ENCODE results near the gene SH2D6.
A peak's percentile ranks its signal among the peaks of the same experiment; 100 is the strongest.
"Not testable (repeated sequence)": the region's sequence is repeated elsewhere in the genome, so short reads cannot be mapped to it uniquely, and the experiment has no call there.

Gene SH2D6

GRCh38 chr2:85377083-85377482 is 41.4 kb upstream of the SH2D6 start:
- Histone ChIP-seq H3K27ac (ENCODE audit: low read depth, low read length) (no peak overlapping the region), H3K56ac (ENCODE audit: low read length) (peak overlapping the region; percentile 43), H2BK120ac (ENCODE audit: low read depth, low read length) (no peak overlapping the region), H4K5ac (ENCODE audit: low read length) (no peak overlapping the region), H3K36me3 (ENCODE audit: control insufficient read depth, insufficient read depth, low read length) (no peaks in the 10 kb centered on the region), H3K27me3 (ENCODE audit: insufficient read depth, low read length, poor library complexity) (no peaks in the 10 kb centered on the region), H3K18ac (ENCODE audit: low read length) (no peak overlapping the region), H2BK15ac (replicated peaks; ENCODE audit: low read depth) (no peak overlapping the region), H2AK5ac (ENCODE audit: low read length) (no peak overlapping the region), H3K9ac (ENCODE audit: low read length) (no peak overlapping the region), H3K4ac (ENCODE audit: low read depth, low read length) (no peak overlapping the region), H3K4me1 (ENCODE audit: control insufficient read depth, low read depth, low read length) (no peaks in the 10 kb centered on the region), H3K4me3 (ENCODE audit: low read length) (no peak overlapping the region), H3K79me1 (ENCODE audit: low read length) (no peaks in the 10 kb centered on the region), H3K4me2 (ENCODE audit: low read length) (no peak overlapping the region), H3K23ac (ENCODE audit: low read length) (no peak overlapping the region), H2BK5ac (ENCODE audit: low read length) (no peak overlapping the region), H3K79me2 (ENCODE audit: control insufficient read depth, insufficient read depth, low read length) (no peaks in the 10 kb centered on the region), H4K8ac (ENCODE audit: low read depth, low read length) (no peak overlapping the region)
- no peak for DNase-seq
- no CpG with 5 or more reads among the region's 11 CpGs for WGBS (ENCODE audit: extremely low coverage, insufficient coverage, low lambda C conversion rate)

GRCh38 chr2:85378257-85378656 is 40.3 kb upstream of the SH2D6 start:
- no peaks in the 10 kb centered on the region for H3K27me3 ChIP-seq (ENCODE audit: insufficient read depth, low read length, poor library complexity)
- no peak overlapping the region for H3K4ac ChIP-seq (ENCODE audit: low read depth, low read length)
- no CpG with 5 or more reads among the region's 5 CpGs for WGBS (ENCODE audit: extremely low coverage, insufficient coverage, low lambda C conversion rate)
- no peak overlapping the region for H2BK120ac ChIP-seq (ENCODE audit: low read depth, low read length)
- H2AK5ac ChIP-seq (ENCODE audit: low read length) = no peak overlapping the region
- DNase-seq = no peak
- H3K18ac ChIP-seq (ENCODE audit: low read length) = no peak overlapping the region
- no peak overlapping the region for H3K4me2 ChIP-seq (ENCODE audit: low read length)
- no peak overlapping the region for H3K4me3 ChIP-seq (ENCODE audit: low read length)
- H4K5ac ChIP-seq (ENCODE audit: low read length) = no peak overlapping the region
- no peaks in the 10 kb centered on the region for H3K79me2 ChIP-seq (ENCODE audit: control insufficient read depth, insufficient read depth, low read length)
- no peak overlapping the region for H4K8ac ChIP-seq (ENCODE audit: low read depth, low read length)
- H3K27ac ChIP-seq (ENCODE audit: low read depth, low read length) = no peak overlapping the region
- no peaks in the 10 kb centered on the region for H3K79me1 ChIP-seq (ENCODE audit: low read length)
- no peaks in the 10 kb centered on the region for H3K4me1 ChIP-seq (ENCODE audit: control insufficient read depth, low read depth, low read length)
- H3K9ac ChIP-seq (ENCODE audit: low read length) = no peak overlapping the region
- no peaks in the 10 kb centered on the region for H3K36me3 ChIP-seq (ENCODE audit: control insufficient read depth, insufficient read depth, low read length)
- H3K23ac ChIP-seq (ENCODE audit: low read length) = no peak overlapping the region
- no peak overlapping the region for H3K56ac ChIP-seq (ENCODE audit: low read length)
- no peak overlapping the region for H2BK15ac ChIP-seq (replicated peaks; ENCODE audit: low read depth)
- H2BK5ac ChIP-seq (ENCODE audit: low read length) = no peak overlapping the region

- peak; percentile 31 for DNase-seq
- H3K27ac ChIP-seq (ENCODE audit: low read depth, low read length) = no peak overlapping the region
- H3K27me3 ChIP-seq (ENCODE audit: insufficient read depth, low read length, poor library complexity) = no peaks in the 10 kb centered on the region
- no peak overlapping the region for H3K23ac ChIP-seq (ENCODE audit: low read length)
- H3K4ac ChIP-seq (ENCODE audit: low read depth, low read length) = no peak overlapping the region
- H4K5ac ChIP-seq (ENCODE audit: low read length) = no peak overlapping the region
- peaks cover 4% of the 10 kb centered on the region for H3K4me1 ChIP-seq (ENCODE audit: control insufficient read depth, low read depth, low read length)
- WGBS (ENCODE audit: extremely low coverage, insufficient coverage, low lambda C conversion rate) = no CpG with 5 or more reads among the region's 1 CpG
- H2BK5ac ChIP-seq (ENCODE audit: low read length) = no peak overlapping the region
- no peak overlapping the region for H3K56ac ChIP-seq (ENCODE audit: low read length)
- H4K8ac ChIP-seq (ENCODE audit: low read depth, low read length) = no peak overlapping the region
- no peaks in the 10 kb centered on the region for H3K79me2 ChIP-seq (ENCODE audit: control insufficient read depth, insufficient read depth, low read length)
- no peak overlapping the region for H2BK120ac ChIP-seq (ENCODE audit: low read depth, low read length)
- H3K9ac ChIP-seq (ENCODE audit: low read length) = no peak overlapping the region
- H2AK5ac ChIP-seq (ENCODE audit: low read length) = no peak overlapping the region
- H3K79me1 ChIP-seq (ENCODE audit: low read length) = no peaks in the 10 kb centered on the region
- H3K4me2 ChIP-seq (ENCODE audit: low read length) = no peak overlapping the region
- H3K36me3 ChIP-seq (ENCODE audit: control insufficient read depth, insufficient read depth, low read length) = no peaks in the 10 kb centered on the region
- H2BK15ac ChIP-seq (replicated peaks; ENCODE audit: low read depth) = no peak overlapping the region
- H3K18ac ChIP-seq (ENCODE audit: low read length) = no peak overlapping the region
- H3K4me3 ChIP-seq (ENCODE audit: low read length) = no peak overlapping the region
Measured at GRCh38 chr2:85380048-85380447, 38.5 kb upstream of the SH2D6 start.

- not testable (repeated sequence) for H3K36me3 ChIP-seq (ENCODE audit: control insufficient read depth, insufficient read depth, low read length); H3K18ac ChIP-seq (ENCODE audit: low read length); H2AK5ac ChIP-seq (ENCODE audit: low read length); H3K79me2 ChIP-seq (ENCODE audit: control insufficient read depth, insufficient read depth, low read length); DNase-seq; H2BK5ac ChIP-seq (ENCODE audit: low read length); H3K23ac ChIP-seq (ENCODE audit: low read length); H2BK15ac ChIP-seq (replicated peaks; ENCODE audit: low read depth); H3K4me3 ChIP-seq (ENCODE audit: low read length); H3K27ac ChIP-seq (ENCODE audit: low read depth, low read length); H2BK120ac ChIP-seq (ENCODE audit: low read depth, low read length); H3K27me3 ChIP-seq (ENCODE audit: insufficient read depth, low read length, poor library complexity); H3K56ac ChIP-seq (ENCODE audit: low read length); H4K5ac ChIP-seq (ENCODE audit: low read length); H3K79me1 ChIP-seq (ENCODE audit: low read length); H3K9ac ChIP-seq (ENCODE audit: low read length); H3K4ac ChIP-seq (ENCODE audit: low read depth, low read length); H4K8ac ChIP-seq (ENCODE audit: low read depth, low read length); H3K4me2 ChIP-seq (ENCODE audit: low read length); H3K4me1 ChIP-seq (ENCODE audit: control insufficient read depth, low read depth, low read length)
- WGBS (ENCODE audit: extremely low coverage, insufficient coverage, low lambda C conversion rate) = no CpG with 5 or more reads among the region's 5 CpGs
Measured at GRCh38 chr2:85383151-85383550, 35.4 kb upstream of the SH2D6 start.

- H3K4me1 ChIP-seq (ENCODE audit: control insufficient read depth, low read depth, low read length) = peaks cover 9% of the 10 kb centered on the region
- H2AK5ac ChIP-seq (ENCODE audit: low read length) = no peak overlapping the region
- H3K36me3 ChIP-seq (ENCODE audit: control insufficient read depth, insufficient read depth, low read length) = no peaks in the 10 kb centered on the region
- no peaks in the 10 kb centered on the region for H3K79me2 ChIP-seq (ENCODE audit: control insufficient read depth, insufficient read depth, low read length)
- no peaks in the 10 kb centered on the region for H3K27me3 ChIP-seq (ENCODE audit: insufficient read depth, low read length, poor library complexity)
- no peak overlapping the region for H4K8ac ChIP-seq (ENCODE audit: low read depth, low read length)
- no peak overlapping the region for H3K4ac ChIP-seq (ENCODE audit: low read depth, low read length)
- DNase-seq = peak; percentile 52
- no peak overlapping the region for H3K18ac ChIP-seq (ENCODE audit: low read length)
- H3K79me1 ChIP-seq (ENCODE audit: low read length) = no peaks in the 10 kb centered on the region
- H2BK5ac ChIP-seq (ENCODE audit: low read length) = no peak overlapping the region
- no peak overlapping the region for H3K4me3 ChIP-seq (ENCODE audit: low read length)
- no peak overlapping the region for H2BK15ac ChIP-seq (replicated peaks; ENCODE audit: low read depth)
- no peak overlapping the region for H3K23ac ChIP-seq (ENCODE audit: low read length)
- WGBS (ENCODE audit: extremely low coverage, insufficient coverage, low lambda C conversion rate) = no CpG with 5 or more reads among the region's 4 CpGs
- H3K56ac ChIP-seq (ENCODE audit: low read length) = no peak overlapping the region
- no peak overlapping the region for H2BK120ac ChIP-seq (ENCODE audit: low read depth, low read length)
- no peak overlapping the region for H3K9ac ChIP-seq (ENCODE audit: low read length)
- H4K5ac ChIP-seq (ENCODE audit: low read length) = no peak overlapping the region
- H3K27ac ChIP-seq (ENCODE audit: low read depth, low read length) = no peak overlapping the region
- no peak overlapping the region for H3K4me2 ChIP-seq (ENCODE audit: low read length)
Measured at GRCh38 chr2:85383850-85384249, 34.7 kb upstream of the SH2D6 start.

- Histone ChIP-seq H2BK5ac (ENCODE audit: low read length) (no peak overlapping the region), H3K79me1 (ENCODE audit: low read length) (no peaks in the 10 kb centered on the region), H3K27ac (ENCODE audit: low read depth, low read length) (peak overlapping the region; percentile 55), H3K36me3 (ENCODE audit: control insufficient read depth, insufficient read depth, low read length) (no peaks in the 10 kb centered on the region), H3K27me3 (ENCODE audit: insufficient read depth, low read length, poor library complexity) (no peaks in the 10 kb centered on the region), H2BK15ac (replicated peaks; ENCODE audit: low read depth) (no peak overlapping the region), H3K4me2 (ENCODE audit: low read length) (no peak overlapping the region), H3K79me2 (ENCODE audit: control insufficient read depth, insufficient read depth, low read length) (no peaks in the 10 kb centered on the region), H2AK5ac (ENCODE audit: low read length) (no peak overlapping the region), H3K23ac (ENCODE audit: low read length) (no peak overlapping the region), H2BK120ac (ENCODE audit: low read depth, low read length) (no peak overlapping the region), H3K4me1 (ENCODE audit: control insufficient read depth, low read depth, low read length) (peaks cover 9% of the 10 kb centered on the region), H4K5ac (ENCODE audit: low read length) (no peak overlapping the region), H3K18ac (ENCODE audit: low read length) (peak overlapping the region; percentile 16), H3K4ac (ENCODE audit: low read depth, low read length) (peak overlapping the region; percentile 25), H3K4me3 (ENCODE audit: low read length) (no peak overlapping the region), H3K56ac (ENCODE audit: low read length) (peak overlapping the region; percentile 52), H3K9ac (ENCODE audit: low read length) (peak overlapping the region; percentile 28), H4K8ac (ENCODE audit: low read depth, low read length) (no peak overlapping the region)
- WGBS (ENCODE audit: extremely low coverage, insufficient coverage, low lambda C conversion rate) = no CpG with 5 or more reads among the region's 2 CpGs
- peak; percentile 16 for DNase-seq
Measured at GRCh38 chr2:85385746-85386145, 32.8 kb upstream of the SH2D6 start.

Measured in mesendoderm (in vitro differentiated cells).